Anterior cingulate cortex (tissue), 58 donors: ENCODE results near the gene TMEM108.

Experiments
- DNase-seq, 58 donors: peaks; one replicate each; lab custom pipeline; 2025; lab: John Stamatoyannopoulos, UW

The TMEM108 gene

DNA sequence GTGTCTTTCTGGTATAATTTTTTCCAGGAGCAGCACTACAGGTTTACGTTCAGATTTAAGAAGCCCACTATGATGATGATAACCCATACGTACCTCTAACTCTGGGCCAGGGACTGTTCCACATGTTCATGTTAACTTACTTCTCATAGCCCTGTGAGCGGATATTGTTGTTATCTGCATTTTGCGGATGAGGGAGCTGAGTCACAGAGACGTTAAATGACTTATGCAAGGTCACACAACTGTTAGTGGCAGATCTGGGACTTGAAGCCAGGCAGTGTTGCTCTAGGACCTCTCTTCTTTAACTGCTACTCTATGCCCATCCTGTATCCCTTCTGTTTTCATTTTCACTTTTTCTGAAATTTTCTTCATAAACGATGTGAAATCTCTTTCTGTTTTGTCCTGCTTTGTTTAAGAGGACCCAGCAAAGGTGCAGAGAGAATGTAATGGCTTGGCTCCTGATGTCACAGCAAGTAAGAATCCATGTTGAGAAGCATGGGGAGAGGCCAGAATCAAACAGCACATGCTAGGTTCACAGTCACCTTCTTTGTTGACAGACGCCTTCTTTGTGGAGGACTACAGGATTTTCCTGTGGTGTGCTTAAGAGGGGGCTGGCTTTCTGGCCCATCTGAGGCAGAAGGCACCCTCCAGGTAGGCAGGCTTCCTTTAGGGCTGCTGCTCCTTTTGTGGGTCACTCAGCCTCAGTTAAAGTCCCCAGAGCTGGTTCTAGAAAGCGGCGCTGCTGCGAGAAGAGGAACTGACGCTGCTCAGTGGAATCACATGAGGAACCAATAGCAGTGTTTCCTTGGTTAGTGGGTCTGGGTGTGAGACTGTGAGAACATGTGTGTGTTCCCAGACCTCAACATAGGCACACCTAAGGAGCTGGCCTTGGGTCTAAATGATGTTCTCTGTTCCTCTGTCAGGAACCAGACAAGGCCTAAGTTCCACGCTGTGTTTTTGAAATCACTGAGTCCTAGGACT, 121.6 kb downstream of the TMEM108 start:
- no peak for DNase-seq

DNA sequence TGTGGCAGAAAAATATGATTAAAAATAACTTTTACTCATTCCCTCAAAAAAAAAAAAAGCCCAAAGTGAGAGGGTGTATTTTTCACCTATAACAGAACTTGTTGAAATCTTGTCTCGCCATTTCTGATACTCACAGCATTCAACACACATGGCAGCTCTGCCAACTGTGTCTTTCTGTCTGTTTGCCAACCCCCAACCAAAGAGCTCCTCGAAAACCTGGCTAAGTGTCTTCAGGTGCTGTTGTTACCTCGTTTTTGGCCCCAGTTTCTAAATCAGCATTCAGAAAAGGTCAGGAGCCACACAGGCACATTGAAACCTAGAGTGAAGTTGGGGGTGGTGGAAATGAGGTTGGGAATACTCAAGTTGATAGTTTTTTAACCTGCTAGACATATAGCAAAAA, 123.5 kb downstream of the TMEM108 start:
- no peak for DNase-seq

DNA sequence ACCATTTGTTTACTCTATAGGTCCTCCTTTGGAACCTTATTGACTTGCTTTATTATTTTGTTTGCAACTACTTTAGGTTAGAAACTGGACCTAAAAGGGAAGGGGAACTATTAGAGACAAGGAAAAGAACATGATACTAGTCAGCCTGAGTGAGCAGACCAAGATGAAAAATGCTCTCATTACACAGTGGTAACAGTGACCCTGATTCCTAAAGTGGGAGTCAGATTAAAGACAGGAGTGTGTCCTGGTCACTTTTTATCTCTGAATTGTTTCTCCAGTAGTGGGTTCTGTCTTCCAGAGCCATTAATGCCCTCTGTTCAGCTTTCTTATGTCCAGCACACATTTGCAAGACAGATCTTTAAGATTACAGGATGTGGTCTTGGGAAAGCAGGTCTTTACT, 124.1 kb downstream of the TMEM108 start:
- DNase-seq, result no peak

GRCh38 chr3:133162670-133163305, 124.6 kb downstream of the TMEM108 start:
- DNase-seq, result peak in 24 of 58 donors; percentile 6 to 81 (median 26)

DNA sequence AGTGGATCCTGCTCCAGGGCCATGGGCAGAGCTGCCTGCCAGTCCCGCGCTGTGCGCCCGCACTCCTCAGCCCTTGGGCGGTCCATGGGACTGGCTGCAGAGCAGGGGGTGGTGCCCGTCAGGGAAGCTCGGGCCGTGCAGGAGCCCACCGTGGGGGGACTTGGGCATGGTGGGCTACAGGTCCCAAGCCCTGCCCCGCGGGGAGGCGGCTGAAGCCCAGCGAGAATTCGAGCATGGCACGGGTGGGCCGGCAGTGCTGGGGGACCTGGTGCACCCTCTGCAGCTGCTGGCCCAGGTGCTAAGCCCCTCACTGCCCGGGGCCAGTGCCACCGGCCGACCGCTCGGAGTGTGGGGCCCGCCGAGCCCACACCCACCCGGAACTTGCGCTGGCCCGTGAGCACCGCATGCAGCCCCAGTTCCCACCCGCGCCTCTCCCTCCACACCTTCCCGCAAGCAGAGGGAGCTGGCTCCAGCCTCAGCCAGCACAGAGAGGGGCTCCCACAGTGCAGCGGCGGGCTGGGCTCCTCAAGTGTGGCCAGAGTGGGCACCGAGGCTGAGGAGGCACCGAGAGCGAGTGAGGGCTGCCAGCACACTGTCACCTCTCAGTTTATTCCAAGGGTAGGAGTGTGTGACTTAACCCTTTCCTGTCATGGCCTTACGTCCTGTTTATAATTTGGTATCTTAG, 129.3 kb downstream of the TMEM108 start:
- DNase-seq, result no peak

GRCh38 chr3:133168025-133168401, 129.8 kb downstream of the TMEM108 start:
- no peak for DNase-seq

- DNase-seq, result peak in 2 of 58 donors; percentile 12 to 43
Measured at GRCh38 chr3:133169331-133170068, 131.3 kb downstream of the TMEM108 start.

DNA sequence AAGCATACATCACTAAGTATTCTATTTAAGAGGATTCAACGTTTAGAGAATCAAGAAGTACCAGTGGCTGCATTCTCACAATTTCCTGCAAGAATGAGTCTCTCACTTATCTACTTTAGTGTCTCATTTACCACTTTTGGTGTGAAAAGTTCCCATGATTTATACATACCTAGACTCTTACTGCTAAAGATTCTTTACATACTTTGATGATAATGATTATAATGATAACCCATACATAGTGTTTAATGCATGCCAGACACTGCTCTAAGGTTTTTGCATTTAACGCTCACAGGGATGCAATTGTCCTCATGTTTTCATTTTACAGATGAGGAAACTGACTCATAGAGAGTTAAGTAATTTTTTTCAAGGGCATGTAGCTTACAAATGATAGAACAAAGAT, 133.6 kb downstream of the TMEM108 start:
- no peak for DNase-seq

DNA sequence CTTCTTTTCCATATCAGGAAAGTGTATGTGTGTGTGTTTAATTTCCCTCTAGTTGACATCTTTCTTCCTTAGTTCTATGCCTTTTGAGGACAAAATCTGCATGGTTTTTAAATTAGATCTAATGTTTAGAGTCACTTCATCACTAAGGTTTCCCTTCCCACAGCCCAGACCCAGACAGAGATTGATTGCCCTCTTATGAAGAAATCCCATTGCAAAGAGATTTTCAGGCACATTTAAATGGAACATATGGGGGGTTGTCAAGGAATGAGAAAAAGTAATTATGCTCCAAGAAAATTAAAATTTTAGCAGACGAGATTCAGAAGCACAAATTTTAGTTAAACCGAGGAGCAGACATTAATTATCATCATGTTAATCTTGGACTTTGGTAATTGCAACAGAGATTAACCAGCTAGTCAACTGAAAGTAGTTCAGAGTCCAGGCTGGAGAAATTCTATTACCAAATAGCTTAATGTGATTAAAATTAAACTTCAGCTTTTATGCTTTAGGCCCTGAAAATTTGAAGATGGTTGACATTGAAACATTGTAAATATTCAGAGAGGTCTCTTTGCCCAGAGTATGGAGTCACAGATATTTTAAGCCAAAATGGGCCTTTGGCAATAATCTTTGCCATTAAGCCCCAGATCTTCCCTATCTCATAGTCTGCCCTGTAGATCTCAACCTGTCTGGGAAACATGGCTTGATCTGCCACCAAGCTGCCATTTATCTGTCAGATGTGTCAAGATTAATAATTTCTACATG, 143.4 kb downstream of the TMEM108 start:
- DNase-seq, result no peak

DNA sequence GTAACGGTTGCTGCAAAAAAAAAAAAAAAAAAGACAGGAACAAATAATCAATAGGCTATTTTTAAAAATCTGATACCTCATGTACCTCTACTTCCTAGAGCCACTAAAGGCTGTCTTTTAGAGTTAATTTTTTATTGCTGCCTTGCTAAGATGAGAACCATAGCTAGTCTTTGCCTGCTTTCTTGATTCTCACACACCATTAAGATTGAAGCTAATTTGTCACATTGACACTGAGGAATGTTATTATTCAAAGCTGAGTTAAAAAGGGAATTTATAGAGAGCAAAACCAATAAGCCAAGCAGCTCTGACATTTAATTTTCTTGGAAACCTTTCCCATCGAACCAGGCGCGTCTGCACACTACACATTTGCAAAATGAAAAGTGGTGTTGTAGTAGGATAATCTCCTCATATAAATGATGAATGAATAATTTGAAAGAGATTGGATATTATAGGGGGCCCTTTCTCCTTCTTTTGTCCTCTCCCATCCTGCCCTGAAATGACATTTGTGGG, 149.7 kb downstream of the TMEM108 start:
- DNase-seq, result no peak

- DNase-seq, result no peak
Measured at GRCh38 chr3:133188996-133189395, 150.8 kb downstream of the TMEM108 start.

DNA sequence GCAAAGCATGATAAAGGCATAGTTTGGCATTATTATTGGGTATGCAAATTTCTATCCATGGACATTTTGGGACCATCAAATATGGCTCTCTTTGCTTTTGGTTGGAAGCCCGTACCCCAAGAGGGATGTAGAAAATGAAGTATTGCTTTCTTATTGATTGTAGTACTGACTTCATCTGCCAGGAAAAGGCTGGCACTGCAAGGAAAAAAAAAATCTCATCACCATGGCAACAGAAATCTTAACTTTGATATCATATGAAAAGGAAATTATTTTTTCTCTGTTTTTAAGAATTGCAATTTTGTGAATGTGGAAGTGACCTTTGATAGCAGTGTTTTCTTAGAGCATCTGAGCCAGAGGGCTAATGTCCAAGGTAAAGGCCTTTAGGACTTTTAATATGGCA, 151.7 kb downstream of the TMEM108 start:
- no peak for DNase-seq

GRCh38 chr3:133191818-133192217, 153.6 kb downstream of the TMEM108 start:
- no peak for DNase-seq

DNA sequence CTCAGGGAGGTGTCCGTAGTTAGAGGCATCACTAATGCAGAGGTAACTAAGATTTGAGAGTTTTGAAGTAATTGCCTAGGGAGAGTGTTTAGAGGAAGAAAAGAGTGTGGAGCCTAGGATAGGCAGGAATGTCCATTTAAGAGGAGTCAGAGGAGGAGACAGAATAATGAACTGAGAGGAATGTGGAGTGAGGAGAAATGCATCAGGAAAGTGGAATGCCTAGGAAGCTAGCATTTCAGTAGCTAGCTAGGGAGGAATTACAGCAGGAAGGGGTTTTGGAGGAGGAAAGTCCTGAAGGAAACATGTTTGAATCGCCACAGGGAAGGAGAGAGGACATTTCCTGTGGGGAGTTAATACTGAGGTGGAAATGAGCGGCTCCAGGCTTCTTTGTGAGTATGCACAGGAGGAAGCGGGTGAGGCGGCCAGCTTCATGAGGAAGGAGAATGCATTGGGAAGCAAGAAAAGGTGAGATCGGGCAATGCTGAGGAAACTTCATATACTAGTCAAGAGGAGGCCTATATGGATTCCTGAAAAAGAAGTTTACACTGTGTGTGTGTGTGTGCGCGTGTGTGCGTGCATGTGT, 154.3 kb downstream of the TMEM108 start:
- DNase-seq, result no peak

GRCh38 chr3:133192967-133193366, 154.8 kb downstream of the TMEM108 start:
- DNase-seq, result no peak

- no peak for DNase-seq
Measured at GRCh38 chr3:133196527-133196926, 158.3 kb downstream of the TMEM108 start.

- DNase-seq, result no peak
Measured at GRCh38 chr3:133197619-133198018, 159.4 kb downstream of the TMEM108 start.

GRCh38 chr3:133206921-133207320, 168.7 kb downstream of the TMEM108 start:
- no peak for DNase-seq

- DNase-seq, result no peak
Measured at GRCh38 chr3:133208184-133208583, 170.0 kb downstream of the TMEM108 start.
